Cardiac fibroblast (primary cell): ENCODE results near the gene OTOS.

Experiments used
- DNase-seq, 2 donors: peaks; one replicate each; pipeline versions ENCODE4 v3.0.0 to v3.0.0-alpha.2; 2010; ENCODE audit warnings: low read depth in 2 of 2
- H3K4me3 ChIP-seq, 2 donors: replicated peaks in 1 of 2; 1 replicate in 1 of 2; 2 replicates in 1 of 2; pipeline ENCODE4 v1.5.1; 2011; ENCODE audit warnings: low read depth in 2 of 2, low read length in 2 of 2, mild to moderate bottlenecking in 2 of 2, moderate library complexity in 1 of 2
- TF ChIP-seq, protein P1 (sequence below): IDR thresholded peaks from one replicate; pipeline ENCODE4 v1.5.1; 2011; ENCODE audit warnings: low read depth, mild to moderate bottlenecking, low read length, inconsistent platforms

Gene OTOS

DNA sequence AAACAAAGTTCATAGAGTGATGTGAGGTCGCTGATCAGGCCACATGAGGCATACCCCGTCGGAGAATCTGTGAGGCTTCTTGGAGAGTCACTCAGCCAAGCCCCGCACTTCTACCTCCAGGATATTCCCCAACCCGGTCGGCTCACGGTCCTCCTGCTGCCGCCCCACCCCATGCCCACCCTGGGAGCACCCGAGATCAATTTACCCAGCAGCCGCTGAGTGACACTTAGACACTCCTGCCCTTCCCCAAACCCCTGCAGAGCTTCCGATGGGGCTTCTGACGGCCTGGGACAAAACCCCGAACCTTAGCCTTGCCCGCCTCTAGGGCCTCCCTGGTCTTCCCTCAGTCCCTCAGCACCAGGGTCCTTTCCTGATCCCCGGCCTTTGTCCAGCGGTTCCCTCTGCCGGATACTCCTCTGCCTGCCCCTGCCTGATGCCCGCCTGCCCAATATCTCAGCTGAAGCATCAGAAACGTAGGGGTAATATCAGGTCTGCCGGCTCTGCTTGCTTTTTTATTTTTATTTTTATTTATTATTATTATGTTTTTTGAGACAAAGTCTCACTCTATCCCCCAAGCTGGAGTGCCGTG lies 18.9 kb upstream of the OTOS start:
- no peak for DNase-seq
- TF ChIP-seq, protein P1, sequence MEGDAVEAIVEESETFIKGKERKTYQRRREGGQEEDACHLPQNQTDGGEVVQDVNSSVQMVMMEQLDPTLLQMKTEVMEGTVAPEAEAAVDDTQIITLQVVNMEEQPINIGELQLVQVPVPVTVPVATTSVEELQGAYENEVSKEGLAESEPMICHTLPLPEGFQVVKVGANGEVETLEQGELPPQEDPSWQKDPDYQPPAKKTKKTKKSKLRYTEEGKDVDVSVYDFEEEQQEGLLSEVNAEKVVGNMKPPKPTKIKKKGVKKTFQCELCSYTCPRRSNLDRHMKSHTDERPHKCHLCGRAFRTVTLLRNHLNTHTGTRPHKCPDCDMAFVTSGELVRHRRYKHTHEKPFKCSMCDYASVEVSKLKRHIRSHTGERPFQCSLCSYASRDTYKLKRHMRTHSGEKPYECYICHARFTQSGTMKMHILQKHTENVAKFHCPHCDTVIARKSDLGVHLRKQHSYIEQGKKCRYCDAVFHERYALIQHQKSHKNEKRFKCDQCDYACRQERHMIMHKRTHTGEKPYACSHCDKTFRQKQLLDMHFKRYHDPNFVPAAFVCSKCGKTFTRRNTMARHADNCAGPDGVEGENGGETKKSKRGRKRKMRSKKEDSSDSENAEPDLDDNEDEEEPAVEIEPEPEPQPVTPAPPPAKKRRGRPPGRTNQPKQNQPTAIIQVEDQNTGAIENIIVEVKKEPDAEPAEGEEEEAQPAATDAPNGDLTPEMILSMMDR = no peak
- H3K4me3 ChIP-seq = no peak overlapping the region

DNA sequence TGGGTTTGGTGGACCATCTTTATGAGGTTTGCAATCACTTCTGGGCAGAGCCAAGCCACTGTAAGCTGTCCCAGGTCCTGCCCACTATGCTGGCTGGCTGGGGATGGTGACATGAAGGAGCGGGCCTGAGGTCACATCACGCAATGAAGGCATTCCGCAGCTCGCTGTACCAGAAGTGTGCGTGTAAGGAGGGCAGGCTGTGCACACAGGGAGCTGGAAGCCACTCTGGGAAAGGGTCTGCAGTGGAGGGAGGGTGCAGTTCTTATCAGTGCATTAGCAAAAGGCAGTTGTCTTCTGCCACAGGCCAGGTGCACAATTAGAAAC lies 16.7 kb upstream of the OTOS start:
- TF ChIP-seq, protein P1 = no peak
- H3K4me3 ChIP-seq = no peak overlapping the region
- DNase-seq = no peak

DNA sequence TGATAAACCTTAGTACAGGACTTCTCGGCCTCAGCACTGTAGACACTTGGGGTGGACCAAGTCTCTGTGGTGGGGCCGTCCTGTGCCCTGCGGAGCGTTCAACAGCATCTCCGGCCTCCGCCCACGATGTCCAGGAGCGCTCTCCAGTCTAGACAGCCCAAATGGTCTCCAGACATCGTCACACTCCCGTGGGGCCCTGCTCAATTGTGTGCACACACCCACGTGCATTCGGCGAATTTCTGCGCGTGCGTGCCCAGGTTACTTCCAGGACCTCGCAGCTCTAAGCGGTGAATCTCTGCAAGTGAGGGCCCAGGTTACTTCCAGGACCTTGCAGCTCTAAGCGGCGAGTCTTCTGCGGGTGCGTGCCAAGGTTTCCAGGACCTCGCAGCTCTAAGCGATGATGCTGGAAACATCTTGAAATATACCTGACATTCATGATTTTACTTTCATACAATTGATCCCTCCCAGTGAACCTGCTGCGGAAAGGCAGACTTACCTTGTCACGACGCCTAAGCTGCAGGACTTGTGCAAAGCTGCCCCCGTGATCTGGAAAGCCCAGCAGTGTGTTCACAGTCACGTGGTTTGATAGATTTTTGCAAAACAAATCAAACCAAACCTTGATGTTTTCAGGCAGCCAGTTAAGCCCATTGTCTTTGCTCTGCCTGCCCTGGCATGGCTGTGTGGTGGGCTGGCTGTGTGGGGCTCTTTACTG lies 16.1 kb upstream of the OTOS start:
- DNase-seq = no peak
- TF ChIP-seq, protein P1 = no peak
- H3K4me3 ChIP-seq = no peak overlapping the region

DNA sequence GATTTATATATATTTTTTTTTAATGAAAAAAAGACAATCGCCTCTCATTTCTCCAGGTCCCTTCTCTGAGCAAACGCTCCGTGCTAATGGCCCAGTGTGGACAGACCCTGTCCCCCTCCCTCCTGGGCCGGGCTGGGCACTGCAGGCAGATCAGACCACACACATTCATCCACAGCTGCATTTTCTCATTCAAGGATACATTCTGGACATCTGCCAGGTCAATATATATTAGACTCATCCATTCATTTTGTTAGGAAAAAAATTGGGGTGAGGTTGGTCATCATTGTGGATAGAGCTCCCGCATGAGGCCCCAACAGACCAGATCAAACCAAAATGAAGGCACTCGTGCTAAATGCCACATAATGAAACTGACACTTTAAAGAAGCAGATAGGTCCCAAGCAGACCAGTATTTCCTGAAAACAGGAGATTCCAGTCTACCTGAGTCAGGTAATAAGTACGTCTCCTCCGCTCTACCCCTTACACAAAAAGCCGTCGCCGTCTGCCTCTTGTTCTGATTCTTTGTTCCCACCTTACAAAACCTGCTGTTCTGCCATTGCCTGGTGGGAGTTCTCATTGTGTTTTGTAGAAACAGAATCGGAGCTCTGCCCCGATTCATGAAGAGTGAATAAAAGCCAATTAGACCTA lies 15.4 kb upstream of the OTOS start:
- no peak for DNase-seq
- TF ChIP-seq, protein P1 = no peak
- no peak overlapping the region for H3K4me3 ChIP-seq

DNA sequence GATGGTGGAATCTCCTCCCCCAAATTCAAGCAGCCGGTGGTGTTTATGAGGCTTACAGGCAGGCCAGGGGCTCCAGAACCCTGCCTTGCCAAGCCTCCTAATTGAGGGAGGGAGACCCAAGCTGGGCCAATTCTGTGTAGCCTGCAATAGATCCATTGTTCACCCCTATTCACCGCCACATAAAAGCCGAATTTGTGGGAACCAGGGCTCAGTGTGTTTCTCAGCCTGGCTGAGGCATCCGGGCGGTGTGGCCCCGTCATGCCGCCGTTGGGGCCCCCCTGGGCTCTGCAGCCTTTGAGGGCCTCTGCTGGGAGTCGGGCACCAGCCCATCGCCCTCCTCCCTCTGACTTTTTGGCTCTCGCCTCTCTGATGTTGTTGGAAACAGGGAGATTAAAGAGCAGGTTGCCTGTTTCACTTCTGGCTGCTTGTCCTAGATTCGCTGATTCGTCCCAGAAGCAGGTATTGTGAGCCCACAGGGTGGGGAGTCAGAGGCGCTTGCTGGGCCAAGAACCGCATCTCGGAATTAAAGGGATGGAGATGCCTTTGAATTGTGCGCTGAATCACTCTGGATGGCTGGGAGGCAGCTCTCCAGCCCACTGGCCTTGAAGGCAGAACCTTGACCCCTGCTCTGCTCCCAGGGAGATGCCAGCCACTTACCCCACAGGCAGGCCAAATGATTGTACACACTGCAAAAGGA lies 14.7 kb upstream of the OTOS start:
- H3K4me3 ChIP-seq = no peak overlapping the region
- TF ChIP-seq, protein P1 = no peak
- DNase-seq = no peak

DNA sequence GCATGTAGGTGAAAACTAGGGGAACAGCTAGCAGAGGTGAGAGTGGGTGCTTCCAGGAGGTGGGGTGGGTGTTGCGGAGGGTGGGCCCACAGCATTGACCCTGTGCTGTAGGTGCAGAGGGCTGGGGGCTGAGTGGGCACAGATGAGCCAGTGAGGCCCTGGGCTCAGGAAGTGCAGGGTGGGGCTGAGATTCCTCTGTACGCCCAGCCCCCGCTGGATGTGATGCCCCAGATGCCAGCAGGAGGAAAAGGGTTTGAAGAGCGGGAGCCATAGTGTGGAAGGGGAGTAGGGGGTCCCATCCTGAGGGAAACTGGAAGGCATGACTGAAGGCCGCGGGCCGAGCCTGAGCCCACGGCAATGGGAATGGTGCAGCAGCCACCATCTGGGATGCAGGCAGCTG lies 14.1 kb upstream of the OTOS start:
- no peak for DNase-seq
- TF ChIP-seq, protein P1 = no peak
- no peak overlapping the region for H3K4me3 ChIP-seq
